ENCODE measurements around the gene LRMDA.

GRCh38 chr10:75828413-75828812 lies 397.0 kb downstream of the LRMDA start:
- TF ChIP-seq, protein P1, sequence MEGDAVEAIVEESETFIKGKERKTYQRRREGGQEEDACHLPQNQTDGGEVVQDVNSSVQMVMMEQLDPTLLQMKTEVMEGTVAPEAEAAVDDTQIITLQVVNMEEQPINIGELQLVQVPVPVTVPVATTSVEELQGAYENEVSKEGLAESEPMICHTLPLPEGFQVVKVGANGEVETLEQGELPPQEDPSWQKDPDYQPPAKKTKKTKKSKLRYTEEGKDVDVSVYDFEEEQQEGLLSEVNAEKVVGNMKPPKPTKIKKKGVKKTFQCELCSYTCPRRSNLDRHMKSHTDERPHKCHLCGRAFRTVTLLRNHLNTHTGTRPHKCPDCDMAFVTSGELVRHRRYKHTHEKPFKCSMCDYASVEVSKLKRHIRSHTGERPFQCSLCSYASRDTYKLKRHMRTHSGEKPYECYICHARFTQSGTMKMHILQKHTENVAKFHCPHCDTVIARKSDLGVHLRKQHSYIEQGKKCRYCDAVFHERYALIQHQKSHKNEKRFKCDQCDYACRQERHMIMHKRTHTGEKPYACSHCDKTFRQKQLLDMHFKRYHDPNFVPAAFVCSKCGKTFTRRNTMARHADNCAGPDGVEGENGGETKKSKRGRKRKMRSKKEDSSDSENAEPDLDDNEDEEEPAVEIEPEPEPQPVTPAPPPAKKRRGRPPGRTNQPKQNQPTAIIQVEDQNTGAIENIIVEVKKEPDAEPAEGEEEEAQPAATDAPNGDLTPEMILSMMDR (conservative IDR thresholded peaks at IDR 0.05; ENCODE audit: low read depth, low read length): no peak
- TF ChIP-seq EZH2 (IDR thresholded peaks at IDR 0.05; ENCODE audit: low read length, unreplicated experiment): no peak
